ENCODE results near the gene ASF1B. TPM values are rescaled to one million over a fixed set of nuclear protein-coding genes. Genes with fewer than 3 reads are reported as not detected.

ASF1B gene
- total and polyA plus RNA-seq, 2 donors (not counting 1 experiment from before 2014, with no cell fraction given): 2.6 to 6.5 TPM

- Histone ChIP-seq H3K27me3 (ENCODE audit: control insufficient read depth, insufficient read depth, low read length) (no peaks in the 10 kb centered on the region), H3K36me3 (ENCODE audit: control insufficient read depth, insufficient read depth, low read length) (peaks cover 2% of the 10 kb centered on the region), H3K4me2 (ENCODE audit: extremely low read depth, insufficient read depth, low read length) (no peak overlapping the region), H3K27ac (ENCODE audit: insufficient read depth, low read length) (no peak overlapping the region), H2AFZ (ENCODE audit: low read length) (no peak overlapping the region), H4K20me1 (ENCODE audit: control insufficient read depth, extremely low read depth, insufficient read depth, low read length) (no peaks in the 10 kb centered on the region), H3K9me3 (ENCODE audit: control insufficient read depth, insufficient read depth, low read depth, low read length) (no peaks in the 10 kb centered on the region), H3K4me3 (replicated peaks in 1 of 4; ENCODE audit: control extremely low read depth in 1 of 4, insufficient read depth in 1 of 4, low read depth in 3 of 4, low read length in 4 of 4) (no peak overlapping the region), H3K4me1 (ENCODE audit: control insufficient read depth, extremely low read depth, insufficient read depth, low read length) (peaks cover 30% of the 10 kb centered on the region), H3K79me2 (ENCODE audit: control insufficient read depth, insufficient read depth, low read length) (peaks cover 50% of the 10 kb centered on the region), H3K9ac (ENCODE audit: insufficient read depth, low read length) (no peak overlapping the region)
- TF ChIP-seq CTCF (conservative IDR thresholded peaks at IDR 0.05 in 1 of 2, IDR thresholded peaks at IDR 0.05 in 1 of 2; ENCODE audit: low read depth in 1 of 2, low read length in 2 of 2) (peak; percentile 17 to 43), EZH2 (IDR thresholded peaks at IDR 0.05; ENCODE audit: low read length, missing control alignments) (no peak)
- no peak for DNase-seq (ENCODE audit: low read depth in 2 of 2)
These were observed 21.5 kb downstream of the ASF1B start for GRCh38 chr19:14114854-14115253.

- Histone ChIP-seq H3K9me3 (ENCODE audit: control insufficient read depth, insufficient read depth, low read depth, low read length) (no peaks in the 10 kb centered on the region), H2AFZ (ENCODE audit: low read length) (no peak overlapping the region), H3K4me3 (replicated peaks in 1 of 4; ENCODE audit: control extremely low read depth in 1 of 4, insufficient read depth in 1 of 4, low read depth in 3 of 4, low read length in 4 of 4) (no peak overlapping the region), H3K36me3 (ENCODE audit: control insufficient read depth, insufficient read depth, low read length) (peaks cover 2% of the 10 kb centered on the region), H3K27ac (ENCODE audit: insufficient read depth, low read length) (no peak overlapping the region), H3K4me1 (ENCODE audit: control insufficient read depth, extremely low read depth, insufficient read depth, low read length) (peaks cover 30% of the 10 kb centered on the region), H3K9ac (ENCODE audit: insufficient read depth, low read length) (no peak overlapping the region), H3K79me2 (ENCODE audit: control insufficient read depth, insufficient read depth, low read length) (peaks cover 50% of the 10 kb centered on the region), H4K20me1 (ENCODE audit: control insufficient read depth, extremely low read depth, insufficient read depth, low read length) (no peaks in the 10 kb centered on the region), H3K27me3 (ENCODE audit: control insufficient read depth, insufficient read depth, low read length) (no peaks in the 10 kb centered on the region), H3K4me2 (ENCODE audit: extremely low read depth, insufficient read depth, low read length) (no peak overlapping the region)
- DNase-seq (ENCODE audit: low read depth in 2 of 2): no peak
- TF ChIP-seq CTCF (conservative IDR thresholded peaks at IDR 0.05 in 1 of 2, IDR thresholded peaks at IDR 0.05 in 1 of 2; ENCODE audit: low read depth in 1 of 2, low read length in 2 of 2): no peak
- TF ChIP-seq EZH2 (IDR thresholded peaks at IDR 0.05; ENCODE audit: low read length, missing control alignments): no peak
These were observed 21.9 kb downstream of the ASF1B start for GRCh38 chr19:14114439-14114838.

- TF ChIP-seq EZH2 (IDR thresholded peaks at IDR 0.05; ENCODE audit: low read length, missing control alignments) (no peak), CTCF (conservative IDR thresholded peaks at IDR 0.05 in 1 of 2, IDR thresholded peaks at IDR 0.05 in 1 of 2; ENCODE audit: low read depth in 1 of 2, low read length in 2 of 2) (no peak)
- Histone ChIP-seq H3K4me3 (replicated peaks in 1 of 4; ENCODE audit: control extremely low read depth in 1 of 4, insufficient read depth in 1 of 4, low read depth in 3 of 4, low read length in 4 of 4) (no peak overlapping the region), H2AFZ (ENCODE audit: low read length) (no peak overlapping the region), H4K20me1 (ENCODE audit: control insufficient read depth, extremely low read depth, insufficient read depth, low read length) (no peaks in the 10 kb centered on the region), H3K9me3 (ENCODE audit: control insufficient read depth, insufficient read depth, low read depth, low read length) (no peaks in the 10 kb centered on the region), H3K27ac (ENCODE audit: insufficient read depth, low read length) (peak overlapping the region; percentile 82), H3K79me2 (ENCODE audit: control insufficient read depth, insufficient read depth, low read length) (peaks cover 50% of the 10 kb centered on the region), H3K4me2 (ENCODE audit: extremely low read depth, insufficient read depth, low read length) (no peak overlapping the region), H3K9ac (ENCODE audit: insufficient read depth, low read length) (no peak overlapping the region), H3K4me1 (ENCODE audit: control insufficient read depth, extremely low read depth, insufficient read depth, low read length) (peaks cover 30% of the 10 kb centered on the region), H3K36me3 (ENCODE audit: control insufficient read depth, insufficient read depth, low read length) (peaks cover 2% of the 10 kb centered on the region), H3K27me3 (ENCODE audit: control insufficient read depth, insufficient read depth, low read length) (no peaks in the 10 kb centered on the region)
- DNase-seq (ENCODE audit: low read depth in 2 of 2): no peak
These were observed 22.5 kb downstream of the ASF1B start for GRCh38 chr19:14113762-14114414.

All from fibroblast of lung (primary cell).